NB4 (cell line): ENCODE results near the gene UBE2L5.
A peak's percentile ranks its signal among the peaks of the same experiment; 100 is the strongest.

Experiments
- DNase-seq: peaks from one replicate; pipeline ENCODE4 v3.0.0; 2010; ENCODE audit warnings: low read depth
- H3K4me3 ChIP-seq: one replicate; pipeline ENCODE4 v1.5.1; 2011; ENCODE audit warnings: mild to moderate bottlenecking, low read depth, low read length, moderate library complexity
- MYC ChIP-seq: IDR thresholded peaks from 2 replicates; pipeline ENCODE4 v1.6.1; 2011; ENCODE audit warnings: low read depth, low read length
- POLR2A ChIP-seq: IDR thresholded peaks from 2 replicates; pipeline ENCODE4 v1.6.1; 2011; ENCODE audit warnings: mild to moderate bottlenecking; ENCODE audit not compliant: insufficient read length; ENCODE audit errors: extremely low read depth
- TF ChIP-seq, protein P1 (sequence below): IDR thresholded peaks from one replicate; pipeline ENCODE4 v1.5.1; 2012; ENCODE audit warnings: low read depth, low read length
- TF ChIP-seq, protein P2 (sequence below): IDR thresholded peaks from 2 replicates; pipeline ENCODE4 v1.6.1; 2011; ENCODE audit warnings: low read depth, low read length

UBE2L5 gene

DNA sequence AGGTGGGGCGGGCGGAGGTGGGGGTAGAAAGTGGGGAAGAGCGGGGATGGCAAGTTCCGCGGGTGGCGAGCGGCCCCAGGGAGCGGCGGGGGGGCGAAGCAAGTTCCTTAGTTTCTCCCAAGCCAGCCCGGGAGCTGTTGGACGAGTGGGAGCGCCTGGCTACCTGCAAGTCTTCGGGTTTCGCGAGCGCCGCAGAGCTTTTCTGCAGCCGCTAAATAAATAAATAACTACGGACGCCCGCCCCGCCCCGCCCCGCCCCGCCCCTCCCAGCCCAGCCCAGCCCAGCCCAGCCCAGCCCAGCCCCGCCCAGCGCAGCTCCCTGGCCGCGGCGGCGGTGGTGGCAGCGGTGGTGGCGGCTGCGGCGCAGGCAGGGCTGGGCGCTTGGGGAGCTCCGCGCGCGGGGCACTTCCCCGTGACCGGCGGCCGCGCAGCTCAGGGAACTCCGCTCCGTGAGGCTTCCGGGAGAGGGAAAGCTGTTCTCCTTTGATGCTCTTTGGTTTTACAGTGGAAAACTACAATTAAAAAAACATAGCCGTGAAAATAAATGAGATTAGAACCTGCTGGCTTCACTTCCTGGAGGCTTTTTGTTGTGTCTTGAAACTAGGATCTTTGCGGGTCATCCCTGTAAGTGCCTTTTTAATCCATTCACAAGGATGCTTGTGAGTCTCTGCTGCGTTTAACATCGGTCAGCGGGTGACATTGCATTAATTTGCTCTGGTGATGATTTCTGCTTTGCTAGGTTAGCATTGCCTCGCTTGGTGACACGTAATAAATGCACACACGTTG is at the start of gene UBE2L5:
Gene UBE2L5 (plus strand): TSS at position 440 of the 786 bp plus-strand sequence. CDS start 5,498 bp downstream, outside the sequence.
- DNase-seq = peak; percentile 86
- peak; percentile 63 for TF ChIP-seq POLR2A
- TF ChIP-seq, protein P1, sequence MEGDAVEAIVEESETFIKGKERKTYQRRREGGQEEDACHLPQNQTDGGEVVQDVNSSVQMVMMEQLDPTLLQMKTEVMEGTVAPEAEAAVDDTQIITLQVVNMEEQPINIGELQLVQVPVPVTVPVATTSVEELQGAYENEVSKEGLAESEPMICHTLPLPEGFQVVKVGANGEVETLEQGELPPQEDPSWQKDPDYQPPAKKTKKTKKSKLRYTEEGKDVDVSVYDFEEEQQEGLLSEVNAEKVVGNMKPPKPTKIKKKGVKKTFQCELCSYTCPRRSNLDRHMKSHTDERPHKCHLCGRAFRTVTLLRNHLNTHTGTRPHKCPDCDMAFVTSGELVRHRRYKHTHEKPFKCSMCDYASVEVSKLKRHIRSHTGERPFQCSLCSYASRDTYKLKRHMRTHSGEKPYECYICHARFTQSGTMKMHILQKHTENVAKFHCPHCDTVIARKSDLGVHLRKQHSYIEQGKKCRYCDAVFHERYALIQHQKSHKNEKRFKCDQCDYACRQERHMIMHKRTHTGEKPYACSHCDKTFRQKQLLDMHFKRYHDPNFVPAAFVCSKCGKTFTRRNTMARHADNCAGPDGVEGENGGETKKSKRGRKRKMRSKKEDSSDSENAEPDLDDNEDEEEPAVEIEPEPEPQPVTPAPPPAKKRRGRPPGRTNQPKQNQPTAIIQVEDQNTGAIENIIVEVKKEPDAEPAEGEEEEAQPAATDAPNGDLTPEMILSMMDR = no peak
- TF ChIP-seq MYC = peak; percentile 58
- TF ChIP-seq, protein P2, sequence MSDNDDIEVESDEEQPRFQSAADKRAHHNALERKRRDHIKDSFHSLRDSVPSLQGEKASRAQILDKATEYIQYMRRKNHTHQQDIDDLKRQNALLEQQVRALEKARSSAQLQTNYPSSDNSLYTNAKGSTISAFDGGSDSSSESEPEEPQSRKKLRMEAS = 0 out of 2 replicates have a peak, but pooled peaks have one; percentile 28

DNA sequence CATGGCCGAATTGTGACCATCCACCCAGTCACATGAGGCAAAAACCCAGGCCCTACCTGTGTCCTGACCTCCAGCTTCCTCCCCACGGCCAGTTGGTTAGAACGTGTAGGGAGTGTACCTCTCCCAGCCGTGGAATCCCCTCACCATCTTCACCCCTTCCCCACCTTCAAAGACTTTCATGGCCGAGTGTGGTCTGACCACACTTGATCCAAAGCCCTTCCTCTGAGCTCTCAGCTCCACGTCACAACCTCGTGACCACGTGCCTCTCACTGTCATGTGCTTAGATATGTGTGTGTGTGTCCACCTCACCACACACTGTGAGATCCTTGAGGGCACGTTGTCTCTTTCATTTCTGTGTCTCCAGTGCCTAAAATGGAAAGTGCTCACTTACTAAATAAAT is 48.6 kb upstream of the UBE2L5 start:
- peak overlapping the region; percentile 18 for H3K4me3 ChIP-seq
- peak; percentile 61 for DNase-seq

More for the DNA sequence above, at the start of gene UBE2L5:
- H3K4me3 ChIP-seq = peak within 1 kb of the TSS; percentile 81

DNA sequence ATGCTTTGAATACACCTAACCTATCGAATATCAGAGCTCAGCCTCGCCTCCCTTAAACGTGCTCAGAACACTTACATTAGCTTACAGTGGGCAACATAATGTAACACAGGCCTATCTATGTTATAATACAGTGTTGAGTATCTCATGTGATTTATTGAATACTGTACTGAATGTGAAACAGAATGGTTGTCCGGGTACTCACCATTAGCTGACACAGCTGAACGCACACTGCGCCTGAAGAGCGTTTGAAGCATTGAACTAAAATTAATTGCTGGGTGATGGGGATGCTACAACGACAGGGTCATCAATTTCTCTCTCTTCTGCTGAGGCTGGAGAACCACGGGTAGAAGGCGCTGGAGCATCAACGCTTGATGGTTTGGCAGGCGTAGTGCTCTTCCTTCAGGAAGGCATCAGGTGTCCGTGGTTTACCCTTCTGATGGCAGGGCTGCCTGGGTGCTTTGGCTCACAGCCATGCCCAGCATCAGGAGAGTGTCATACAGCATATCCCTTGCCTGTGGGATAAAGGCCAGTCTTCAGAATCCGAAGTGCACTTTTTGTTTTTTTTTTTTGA is 46.9 kb upstream of the UBE2L5 start:
- H3K4me3 ChIP-seq = no peak overlapping the region
- TF ChIP-seq, protein P2 = no peak
- no peak for TF ChIP-seq MYC
- DNase-seq = no peak

More for the DNA sequence above, 48.6 kb upstream of the UBE2L5 start:
- TF ChIP-seq POLR2A (no peak), MYC (peak; percentile 76)
- TF ChIP-seq, protein P2 = peak; percentile 94
- TF ChIP-seq, protein P1 = no peak

DNA sequence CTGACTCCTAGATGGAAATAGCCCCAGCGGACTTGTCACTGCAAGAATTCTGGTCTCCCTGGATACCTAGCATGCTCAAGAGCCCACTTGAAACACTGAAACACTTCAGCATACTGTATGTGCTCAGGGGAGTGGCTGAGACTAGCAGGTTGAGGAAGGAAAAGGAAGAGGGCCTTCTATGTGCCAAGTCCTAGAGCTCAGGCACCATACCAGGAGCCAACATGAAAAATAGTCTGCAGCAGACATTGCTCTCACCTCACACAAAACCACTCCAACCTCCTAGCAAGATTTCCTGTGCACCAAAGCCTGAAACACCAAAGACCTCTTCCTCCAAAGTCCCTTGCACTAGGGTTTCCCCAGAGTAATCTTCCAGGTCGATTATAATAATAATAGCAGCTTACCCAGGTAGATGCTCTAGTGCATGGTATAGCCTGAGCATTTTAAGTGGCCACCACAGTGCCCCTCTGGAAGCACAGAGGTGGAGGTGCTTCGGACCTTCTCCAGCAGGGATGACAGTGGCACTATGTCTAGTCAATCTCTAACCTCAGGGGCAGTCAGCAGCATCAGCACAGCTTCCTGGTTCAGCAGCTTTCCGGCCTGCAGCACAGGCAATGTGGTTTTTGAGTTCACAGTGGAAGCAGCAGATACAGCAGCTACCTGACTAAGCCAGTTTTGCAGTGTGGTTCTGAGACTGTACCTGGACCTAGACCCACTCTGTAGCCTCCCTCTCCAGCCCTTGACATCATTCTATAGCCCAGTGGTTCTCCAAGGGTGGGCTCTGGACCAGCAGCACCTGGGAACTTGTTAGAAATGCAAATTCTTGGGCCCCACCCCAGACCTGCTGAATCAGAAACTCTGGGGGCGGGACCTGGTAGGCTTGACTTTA is 45.6 kb upstream of the UBE2L5 start:
- DNase-seq = peak; percentile 86
- TF ChIP-seq MYC (no peak; the same call in 1 of the 2 replicates), POLR2A (peak; percentile 46)
- TF ChIP-seq, protein P1 = no peak
- TF ChIP-seq, protein P2 = peak; percentile 58
- H3K4me3 ChIP-seq = peak overlapping the region; percentile 53

DNA sequence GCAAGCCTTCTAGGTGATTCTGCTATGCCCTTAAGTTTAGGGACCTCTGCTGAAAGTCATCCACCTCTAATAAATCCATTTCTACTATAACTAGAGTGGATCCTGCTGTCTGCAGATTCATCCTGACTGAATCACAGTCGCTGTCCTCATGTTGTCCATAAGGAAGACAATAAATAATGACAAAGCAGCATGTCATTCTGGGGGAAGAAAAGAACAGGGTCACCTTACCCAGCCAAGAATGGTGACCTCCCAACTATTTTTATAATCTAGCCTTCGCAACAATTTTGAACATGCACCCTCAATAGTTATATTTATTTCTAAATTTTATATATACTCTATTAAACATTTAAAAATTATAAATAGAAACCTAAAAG is 45.0 kb upstream of the UBE2L5 start:
- DNase-seq = no peak
- no peak overlapping the region for H3K4me3 ChIP-seq
- TF ChIP-seq, protein P1 = no peak
- TF ChIP-seq, protein P2 = no peak
- TF ChIP-seq POLR2A (no peak), MYC (no peak)
